Measurements from ENCODE around the gene AGMO. TPM values are rescaled to one million over a fixed set of nuclear protein-coding genes. Genes with fewer than 3 reads are reported as not detected.

The AGMO gene
- total and polyA plus RNA-seq, 4 donors = 21.6 to 46.6 (median 31.6) TPM

DNA sequence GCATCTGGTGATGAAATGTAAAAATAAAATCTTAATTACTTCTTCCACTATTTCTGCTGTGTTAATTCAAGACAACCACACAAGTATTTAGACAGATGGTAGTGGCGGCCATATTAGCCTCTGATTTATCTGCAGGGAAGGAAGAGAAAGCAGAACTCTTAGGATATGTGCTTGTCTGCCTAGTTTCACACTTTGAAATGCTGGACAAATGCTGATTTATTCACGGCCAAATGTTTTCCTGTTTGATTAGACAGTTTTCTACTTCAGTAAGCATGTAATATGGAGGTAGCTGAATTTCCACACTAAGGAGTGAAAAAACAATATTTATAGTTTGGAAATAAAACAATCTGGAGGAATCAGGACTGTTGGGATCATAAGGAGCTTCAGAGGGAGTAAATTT is 158.1 kb downstream of the AGMO start:
- no peak for DNase-seq (ENCODE audit: low spot score)
- WGBS = 72% methylated on average over 2 of the region's 2 CpGs
- Histone ChIP-seq H3K36me3 (ENCODE audit: control insufficient read depth in 4 of 4, insufficient read depth in 3 of 4, low read depth in 1 of 4, low read length in 3 of 4) (no peaks in the 10 kb centered on the region), H3K4me3 (ENCODE audit: low read depth in 1 of 3, low read length in 3 of 3) (no peak overlapping the region), H3K27me3 (ENCODE audit: control insufficient read depth in 4 of 4, insufficient read depth in 4 of 4, low read length in 3 of 4) (no peaks in the 10 kb centered on the region), H3K9ac (ENCODE audit: low read depth in 1 of 2, low read length in 2 of 2) (no peak overlapping the region), H3K4me1 (ENCODE audit: control insufficient read depth in 4 of 4, insufficient read depth in 4 of 4, low read length in 3 of 4) (peaks cover 0 to 10% (median 4%) of the 10 kb centered on the region in 4 donors), H3K27ac (ENCODE audit: low read depth in 1 of 2, low read length in 2 of 2) (no peak overlapping the region), H3K9me3 (ENCODE audit: control insufficient read depth in 4 of 4, low read length in 3 of 4) (no peaks in the 10 kb centered on the region)
- TF ChIP-seq, protein P1, sequence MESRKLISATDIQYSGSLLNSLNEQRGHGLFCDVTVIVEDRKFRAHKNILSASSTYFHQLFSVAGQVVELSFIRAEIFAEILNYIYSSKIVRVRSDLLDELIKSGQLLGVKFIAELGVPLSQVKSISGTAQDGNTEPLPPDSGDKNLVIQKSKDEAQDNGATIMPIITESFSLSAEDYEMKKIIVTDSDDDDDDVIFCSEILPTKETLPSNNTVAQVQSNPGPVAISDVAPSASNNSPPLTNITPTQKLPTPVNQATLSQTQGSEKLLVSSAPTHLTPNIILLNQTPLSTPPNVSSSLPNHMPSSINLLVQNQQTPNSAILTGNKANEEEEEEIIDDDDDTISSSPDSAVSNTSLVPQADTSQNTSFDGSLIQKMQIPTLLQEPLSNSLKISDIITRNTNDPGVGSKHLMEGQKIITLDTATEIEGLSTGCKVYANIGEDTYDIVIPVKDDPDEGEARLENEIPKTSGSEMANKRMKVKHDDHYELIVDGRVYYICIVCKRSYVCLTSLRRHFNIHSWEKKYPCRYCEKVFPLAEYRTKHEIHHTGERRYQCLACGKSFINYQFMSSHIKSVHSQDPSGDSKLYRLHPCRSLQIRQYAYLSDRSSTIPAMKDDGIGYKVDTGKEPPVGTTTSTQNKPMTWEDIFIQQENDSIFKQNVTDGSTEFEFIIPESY (IDR thresholded peaks at IDR 0.05) = no peak
- TF ChIP-seq RAD21 (IDR thresholded peaks at IDR 0.05) = no peak
- TF ChIP-seq HNF4G (IDR thresholded peaks at IDR 0.05) = no peak

DNA sequence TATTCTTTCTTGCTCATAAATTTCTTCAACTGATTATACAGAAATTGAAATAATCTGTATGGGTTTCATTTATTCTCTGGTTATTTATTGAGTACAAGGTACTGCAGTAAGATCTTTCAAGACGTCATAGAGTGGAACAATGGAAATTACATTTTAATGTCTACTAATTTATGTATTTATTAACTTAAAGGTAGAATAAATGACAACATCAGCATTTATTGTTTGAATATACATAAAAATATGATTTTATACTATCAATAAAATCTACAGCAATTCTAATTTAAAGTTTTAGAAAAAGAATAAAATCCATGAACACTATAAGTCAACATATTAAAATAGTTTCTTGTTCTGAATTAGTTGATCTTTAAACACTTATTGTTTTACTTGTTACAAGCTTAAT is 158.5 kb downstream of the AGMO start:
- TF ChIP-seq HNF4A (conservative IDR thresholded peaks at IDR 0.05) = no peak
- no peak for TF ChIP-seq FOXA1 (IDR thresholded peaks at IDR 0.05)
- TF ChIP-seq NR2F2 (IDR thresholded peaks at IDR 0.05) = no peak
- TF ChIP-seq, protein P1 (IDR thresholded peaks at IDR 0.05) = no peak
- TF ChIP-seq, protein P2, sequence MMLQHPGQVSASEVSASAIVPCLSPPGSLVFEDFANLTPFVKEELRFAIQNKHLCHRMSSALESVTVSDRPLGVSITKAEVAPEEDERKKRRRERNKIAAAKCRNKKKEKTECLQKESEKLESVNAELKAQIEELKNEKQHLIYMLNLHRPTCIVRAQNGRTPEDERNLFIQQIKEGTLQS (IDR thresholded peaks at IDR 0.05) = no peak
- TF ChIP-seq, protein P3, sequence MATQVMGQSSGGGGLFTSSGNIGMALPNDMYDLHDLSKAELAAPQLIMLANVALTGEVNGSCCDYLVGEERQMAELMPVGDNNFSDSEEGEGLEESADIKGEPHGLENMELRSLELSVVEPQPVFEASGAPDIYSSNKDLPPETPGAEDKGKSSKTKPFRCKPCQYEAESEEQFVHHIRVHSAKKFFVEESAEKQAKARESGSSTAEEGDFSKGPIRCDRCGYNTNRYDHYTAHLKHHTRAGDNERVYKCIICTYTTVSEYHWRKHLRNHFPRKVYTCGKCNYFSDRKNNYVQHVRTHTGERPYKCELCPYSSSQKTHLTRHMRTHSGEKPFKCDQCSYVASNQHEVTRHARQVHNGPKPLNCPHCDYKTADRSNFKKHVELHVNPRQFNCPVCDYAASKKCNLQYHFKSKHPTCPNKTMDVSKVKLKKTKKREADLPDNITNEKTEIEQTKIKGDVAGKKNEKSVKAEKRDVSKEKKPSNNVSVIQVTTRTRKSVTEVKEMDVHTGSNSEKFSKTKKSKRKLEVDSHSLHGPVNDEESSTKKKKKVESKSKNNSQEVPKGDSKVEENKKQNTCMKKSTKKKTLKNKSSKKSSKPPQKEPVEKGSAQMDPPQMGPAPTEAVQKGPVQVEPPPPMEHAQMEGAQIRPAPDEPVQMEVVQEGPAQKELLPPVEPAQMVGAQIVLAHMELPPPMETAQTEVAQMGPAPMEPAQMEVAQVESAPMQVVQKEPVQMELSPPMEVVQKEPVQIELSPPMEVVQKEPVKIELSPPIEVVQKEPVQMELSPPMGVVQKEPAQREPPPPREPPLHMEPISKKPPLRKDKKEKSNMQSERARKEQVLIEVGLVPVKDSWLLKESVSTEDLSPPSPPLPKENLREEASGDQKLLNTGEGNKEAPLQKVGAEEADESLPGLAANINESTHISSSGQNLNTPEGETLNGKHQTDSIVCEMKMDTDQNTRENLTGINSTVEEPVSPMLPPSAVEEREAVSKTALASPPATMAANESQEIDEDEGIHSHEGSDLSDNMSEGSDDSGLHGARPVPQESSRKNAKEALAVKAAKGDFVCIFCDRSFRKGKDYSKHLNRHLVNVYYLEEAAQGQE (IDR thresholded peaks at IDR 0.05) = no peak
- TF ChIP-seq GABPA (IDR thresholded peaks at IDR 0.05 in 1 of 2, conservative IDR thresholded peaks at IDR 0.05 in 1 of 2) = no peak
- TF ChIP-seq, protein P4, sequence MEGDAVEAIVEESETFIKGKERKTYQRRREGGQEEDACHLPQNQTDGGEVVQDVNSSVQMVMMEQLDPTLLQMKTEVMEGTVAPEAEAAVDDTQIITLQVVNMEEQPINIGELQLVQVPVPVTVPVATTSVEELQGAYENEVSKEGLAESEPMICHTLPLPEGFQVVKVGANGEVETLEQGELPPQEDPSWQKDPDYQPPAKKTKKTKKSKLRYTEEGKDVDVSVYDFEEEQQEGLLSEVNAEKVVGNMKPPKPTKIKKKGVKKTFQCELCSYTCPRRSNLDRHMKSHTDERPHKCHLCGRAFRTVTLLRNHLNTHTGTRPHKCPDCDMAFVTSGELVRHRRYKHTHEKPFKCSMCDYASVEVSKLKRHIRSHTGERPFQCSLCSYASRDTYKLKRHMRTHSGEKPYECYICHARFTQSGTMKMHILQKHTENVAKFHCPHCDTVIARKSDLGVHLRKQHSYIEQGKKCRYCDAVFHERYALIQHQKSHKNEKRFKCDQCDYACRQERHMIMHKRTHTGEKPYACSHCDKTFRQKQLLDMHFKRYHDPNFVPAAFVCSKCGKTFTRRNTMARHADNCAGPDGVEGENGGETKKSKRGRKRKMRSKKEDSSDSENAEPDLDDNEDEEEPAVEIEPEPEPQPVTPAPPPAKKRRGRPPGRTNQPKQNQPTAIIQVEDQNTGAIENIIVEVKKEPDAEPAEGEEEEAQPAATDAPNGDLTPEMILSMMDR (IDR thresholded peaks at IDR 0.05; ENCODE audit: low read depth, low read length, missing input control) = no peak
- no peak for TF ChIP-seq SP1 (IDR thresholded peaks at IDR 0.05)
- no peak for TF ChIP-seq FOXA2 (IDR thresholded peaks at IDR 0.05)
- TF ChIP-seq, protein P5, sequence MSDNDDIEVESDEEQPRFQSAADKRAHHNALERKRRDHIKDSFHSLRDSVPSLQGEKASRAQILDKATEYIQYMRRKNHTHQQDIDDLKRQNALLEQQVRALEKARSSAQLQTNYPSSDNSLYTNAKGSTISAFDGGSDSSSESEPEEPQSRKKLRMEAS (IDR thresholded peaks at IDR 0.05) = no peak
- no peak overlapping the region for H3K27ac ChIP-seq (ENCODE audit: low read depth in 1 of 2, low read length in 2 of 2)

More for the DNA sequence above, 158.5 kb downstream of the AGMO start:
- Histone ChIP-seq H3K9me3 (ENCODE audit: control insufficient read depth in 4 of 4, low read length in 3 of 4) (no peaks in the 10 kb centered on the region), H3K4me3 (ENCODE audit: low read depth in 1 of 3, low read length in 3 of 3) (no peak overlapping the region), H3K36me3 (ENCODE audit: control insufficient read depth in 4 of 4, insufficient read depth in 3 of 4, low read depth in 1 of 4, low read length in 3 of 4) (no peaks in the 10 kb centered on the region), H3K9ac (ENCODE audit: low read depth in 1 of 2, low read length in 2 of 2) (no peak overlapping the region), H3K27me3 (ENCODE audit: control insufficient read depth in 4 of 4, insufficient read depth in 4 of 4, low read length in 3 of 4) (no peaks in the 10 kb centered on the region), H3K4me1 (ENCODE audit: control insufficient read depth in 4 of 4, insufficient read depth in 4 of 4, low read length in 3 of 4) (peaks cover 0 to 10% (median 4%) of the 10 kb centered on the region in 4 donors)
- DNase-seq (ENCODE audit: low spot score) = no peak
- 0% methylated on average over 1 of the region's 1 CpG for WGBS

Data from liver (tissue), 9 donors.